Measurements from ENCODE around the gene KY. TPM values are rescaled to one million over a fixed set of nuclear protein-coding genes. Genes with fewer than 3 reads are reported as not detected.

KY gene
- total and polyA plus RNA-seq, 2 of the 8 experiments (the other 6 are each of a cell fraction or from before 2014, with no cell fraction given): not detected

DNA sequence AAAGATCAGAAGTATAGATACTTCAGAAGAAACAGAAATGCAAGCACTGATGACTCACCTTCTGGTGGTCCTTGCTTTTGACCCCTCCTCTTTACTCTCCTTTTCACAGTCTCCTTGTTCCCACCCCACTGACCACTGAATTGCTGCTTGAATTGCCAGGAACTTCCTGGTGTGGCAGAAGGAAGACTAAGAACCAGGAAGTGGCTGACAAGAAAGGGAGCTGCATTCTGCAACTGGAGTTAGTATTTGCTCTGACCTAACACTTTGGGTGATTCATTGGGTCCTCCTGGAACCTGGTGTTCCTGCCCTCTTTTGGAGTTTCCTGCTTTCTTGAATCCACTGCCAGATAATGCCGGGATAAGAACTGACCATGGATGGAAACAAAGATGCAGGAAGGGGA, 23.0 kb downstream of the KY start (continued):
- TF ChIP-seq, protein P1, sequence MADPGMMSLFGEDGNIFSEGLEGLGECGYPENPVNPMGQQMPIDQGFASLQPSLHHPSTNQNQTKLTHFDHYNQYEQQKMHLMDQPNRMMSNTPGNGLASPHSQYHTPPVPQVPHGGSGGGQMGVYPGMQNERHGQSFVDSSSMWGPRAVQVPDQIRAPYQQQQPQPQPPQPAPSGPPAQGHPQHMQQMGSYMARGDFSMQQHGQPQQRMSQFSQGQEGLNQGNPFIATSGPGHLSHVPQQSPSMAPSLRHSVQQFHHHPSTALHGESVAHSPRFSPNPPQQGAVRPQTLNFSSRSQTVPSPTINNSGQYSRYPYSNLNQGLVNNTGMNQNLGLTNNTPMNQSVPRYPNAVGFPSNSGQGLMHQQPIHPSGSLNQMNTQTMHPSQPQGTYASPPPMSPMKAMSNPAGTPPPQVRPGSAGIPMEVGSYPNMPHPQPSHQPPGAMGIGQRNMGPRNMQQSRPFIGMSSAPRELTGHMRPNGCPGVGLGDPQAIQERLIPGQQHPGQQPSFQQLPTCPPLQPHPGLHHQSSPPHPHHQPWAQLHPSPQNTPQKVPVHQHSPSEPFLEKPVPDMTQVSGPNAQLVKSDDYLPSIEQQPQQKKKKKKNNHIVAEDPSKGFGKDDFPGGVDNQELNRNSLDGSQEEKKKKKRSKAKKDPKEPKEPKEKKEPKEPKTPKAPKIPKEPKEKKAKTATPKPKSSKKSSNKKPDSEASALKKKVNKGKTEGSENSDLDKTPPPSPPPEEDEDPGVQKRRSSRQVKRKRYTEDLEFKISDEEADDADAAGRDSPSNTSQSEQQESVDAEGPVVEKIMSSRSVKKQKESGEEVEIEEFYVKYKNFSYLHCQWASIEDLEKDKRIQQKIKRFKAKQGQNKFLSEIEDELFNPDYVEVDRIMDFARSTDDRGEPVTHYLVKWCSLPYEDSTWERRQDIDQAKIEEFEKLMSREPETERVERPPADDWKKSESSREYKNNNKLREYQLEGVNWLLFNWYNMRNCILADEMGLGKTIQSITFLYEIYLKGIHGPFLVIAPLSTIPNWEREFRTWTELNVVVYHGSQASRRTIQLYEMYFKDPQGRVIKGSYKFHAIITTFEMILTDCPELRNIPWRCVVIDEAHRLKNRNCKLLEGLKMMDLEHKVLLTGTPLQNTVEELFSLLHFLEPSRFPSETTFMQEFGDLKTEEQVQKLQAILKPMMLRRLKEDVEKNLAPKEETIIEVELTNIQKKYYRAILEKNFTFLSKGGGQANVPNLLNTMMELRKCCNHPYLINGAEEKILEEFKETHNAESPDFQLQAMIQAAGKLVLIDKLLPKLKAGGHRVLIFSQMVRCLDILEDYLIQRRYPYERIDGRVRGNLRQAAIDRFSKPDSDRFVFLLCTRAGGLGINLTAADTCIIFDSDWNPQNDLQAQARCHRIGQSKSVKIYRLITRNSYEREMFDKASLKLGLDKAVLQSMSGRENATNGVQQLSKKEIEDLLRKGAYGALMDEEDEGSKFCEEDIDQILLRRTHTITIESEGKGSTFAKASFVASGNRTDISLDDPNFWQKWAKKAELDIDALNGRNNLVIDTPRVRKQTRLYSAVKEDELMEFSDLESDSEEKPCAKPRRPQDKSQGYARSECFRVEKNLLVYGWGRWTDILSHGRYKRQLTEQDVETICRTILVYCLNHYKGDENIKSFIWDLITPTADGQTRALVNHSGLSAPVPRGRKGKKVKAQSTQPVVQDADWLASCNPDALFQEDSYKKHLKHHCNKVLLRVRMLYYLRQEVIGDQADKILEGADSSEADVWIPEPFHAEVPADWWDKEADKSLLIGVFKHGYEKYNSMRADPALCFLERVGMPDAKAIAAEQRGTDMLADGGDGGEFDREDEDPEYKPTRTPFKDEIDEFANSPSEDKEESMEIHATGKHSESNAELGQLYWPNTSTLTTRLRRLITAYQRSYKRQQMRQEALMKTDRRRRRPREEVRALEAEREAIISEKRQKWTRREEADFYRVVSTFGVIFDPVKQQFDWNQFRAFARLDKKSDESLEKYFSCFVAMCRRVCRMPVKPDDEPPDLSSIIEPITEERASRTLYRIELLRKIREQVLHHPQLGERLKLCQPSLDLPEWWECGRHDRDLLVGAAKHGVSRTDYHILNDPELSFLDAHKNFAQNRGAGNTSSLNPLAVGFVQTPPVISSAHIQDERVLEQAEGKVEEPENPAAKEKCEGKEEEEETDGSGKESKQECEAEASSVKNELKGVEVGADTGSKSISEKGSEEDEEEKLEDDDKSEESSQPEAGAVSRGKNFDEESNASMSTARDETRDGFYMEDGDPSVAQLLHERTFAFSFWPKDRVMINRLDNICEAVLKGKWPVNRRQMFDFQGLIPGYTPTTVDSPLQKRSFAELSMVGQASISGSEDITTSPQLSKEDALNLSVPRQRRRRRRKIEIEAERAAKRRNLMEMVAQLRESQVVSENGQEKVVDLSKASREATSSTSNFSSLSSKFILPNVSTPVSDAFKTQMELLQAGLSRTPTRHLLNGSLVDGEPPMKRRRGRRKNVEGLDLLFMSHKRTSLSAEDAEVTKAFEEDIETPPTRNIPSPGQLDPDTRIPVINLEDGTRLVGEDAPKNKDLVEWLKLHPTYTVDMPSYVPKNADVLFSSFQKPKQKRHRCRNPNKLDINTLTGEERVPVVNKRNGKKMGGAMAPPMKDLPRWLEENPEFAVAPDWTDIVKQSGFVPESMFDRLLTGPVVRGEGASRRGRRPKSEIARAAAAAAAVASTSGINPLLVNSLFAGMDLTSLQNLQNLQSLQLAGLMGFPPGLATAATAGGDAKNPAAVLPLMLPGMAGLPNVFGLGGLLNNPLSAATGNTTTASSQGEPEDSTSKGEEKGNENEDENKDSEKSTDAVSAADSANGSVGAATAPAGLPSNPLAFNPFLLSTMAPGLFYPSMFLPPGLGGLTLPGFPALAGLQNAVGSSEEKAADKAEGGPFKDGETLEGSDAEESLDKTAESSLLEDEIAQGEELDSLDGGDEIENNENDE (IDR thresholded peaks at IDR 0.05; ENCODE audit: insufficient replicate concordance, low read length): no peak
- TF ChIP-seq SUZ12 (IDR thresholded peaks at IDR 0.05; ENCODE audit: low read length) (no peak), GABPA (IDR thresholded peaks at IDR 0.05; ENCODE audit: borderline replicate concordance, insufficient read depth, low read length) (no peak), USF2 (IDR thresholded peaks at IDR 0.05; ENCODE audit: low read length) (no peak), JUN (IDR thresholded peaks at IDR 0.05; ENCODE audit: low read depth, low read length) (no peak), CBX8 (IDR thresholded peaks at IDR 0.05; ENCODE audit: borderline replicate concordance, low read depth, low read length) (no peak)

Measured in H1 (cell line).